Fibroblast of villous mesenchyme (primary cell): ENCODE results near the gene LSM14A. TPM values are rescaled to one million over a fixed set of nuclear protein-coding genes. Genes with fewer than 3 reads are reported as not detected.
A peak's percentile ranks its signal among the peaks of the same experiment; 100 is the strongest.
"Not testable (repeated sequence)": the region's sequence is repeated elsewhere in the genome, so short reads cannot be mapped to it uniquely, and the experiment has no call there.

Experiments used
- DNase-seq: peaks from one replicate; pipeline ENCODE4 v3.0.0-alpha.2; 2010; ENCODE audit warnings: low read depth
- H3K4me3 ChIP-seq: 2 replicates; pipeline ENCODE4 v1.5.1; 2011; ENCODE audit warnings: low read depth, mild to moderate bottlenecking, low read length
- CTCF ChIP-seq: IDR thresholded peaks from 2 replicates; pipeline ENCODE4 v1.5.1; 2012; ENCODE audit warnings: low read depth, mild to moderate bottlenecking, low read length; ENCODE audit not compliant: insufficient read depth
- total RNA-seq: library from RNA; depleted of rRNA; stranded (reverse); fragments of >200 nt; gene quantifications from 2 replicates; pipeline ENCODE4 v1.2.3, GENCODE V29; 2012

The LSM14A gene
- total RNA-seq, 1 donor, result 72.1 TPM

GRCh38 chr19:34148658-34149185 lies 23.6 kb upstream of the LSM14A start:
- H3K4me3 ChIP-seq, result no peak overlapping the region
- DNase-seq, result no peak
- TF ChIP-seq CTCF, result no peak

- no peak for DNase-seq
- no peak overlapping the region for H3K4me3 ChIP-seq
- TF ChIP-seq CTCF, result no peak
Observed at GRCh38 chr19:34149873-34150272, 22.4 kb upstream of the LSM14A start.

GRCh38 chr19:34150558-34150957 lies 21.7 kb upstream of the LSM14A start:
- H3K4me3 ChIP-seq, result no peak overlapping the region
- no peak for DNase-seq
- no peak for TF ChIP-seq CTCF

DNA sequence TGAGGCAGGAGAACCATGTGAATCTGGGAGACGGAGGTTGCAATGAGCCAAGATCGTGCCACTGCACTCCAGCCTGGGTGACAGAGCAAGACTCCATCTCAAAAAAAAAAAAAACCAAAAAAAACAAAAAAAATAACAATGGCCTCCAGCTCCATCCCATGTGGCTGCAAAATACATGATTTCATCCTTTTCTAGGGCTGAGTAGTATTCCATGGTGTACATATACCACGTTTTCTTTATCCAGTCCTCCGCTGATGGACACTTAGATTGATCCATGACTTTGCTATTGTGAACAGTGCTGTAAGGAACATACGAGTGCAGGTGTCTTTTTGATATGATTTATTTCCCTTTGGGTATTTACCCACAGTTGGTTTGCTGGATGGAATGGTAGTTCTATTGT lies 20.9 kb upstream of the LSM14A start:
- no peak for TF ChIP-seq CTCF
- DNase-seq, result no peak
- H3K4me3 ChIP-seq, result no peak overlapping the region

- no peak for TF ChIP-seq CTCF
- H3K4me3 ChIP-seq, result no peak overlapping the region
- no peak for DNase-seq
Observed at GRCh38 chr19:34154401-34154800, 17.9 kb upstream of the LSM14A start.

DNA sequence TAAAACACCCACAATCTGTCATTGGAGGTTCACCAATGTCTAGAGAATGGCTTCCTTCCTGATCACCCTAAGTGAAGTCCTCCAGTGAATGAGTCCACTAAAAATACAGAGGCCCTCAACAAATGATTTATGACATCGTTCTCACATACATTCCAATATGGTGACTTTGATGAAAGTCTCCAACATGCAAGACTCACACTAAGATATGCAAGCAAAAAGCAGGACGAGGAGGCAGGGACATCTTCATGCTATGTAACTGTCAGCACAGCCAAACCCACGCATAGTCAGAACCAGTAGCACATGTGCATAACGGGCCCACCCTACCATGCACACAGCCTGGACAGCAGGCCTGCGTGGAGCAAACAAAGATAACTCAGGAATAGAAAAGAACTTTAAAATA lies 16.6 kb upstream of the LSM14A start:
- TF ChIP-seq CTCF, result no peak
- DNase-seq, result peak; percentile 51
- no peak overlapping the region for H3K4me3 ChIP-seq

- not testable (repeated sequence) for H3K4me3 ChIP-seq, DNase-seq
Observed at GRCh38 chr19:34158966-34159365, 13.3 kb upstream of the LSM14A start.

DNA sequence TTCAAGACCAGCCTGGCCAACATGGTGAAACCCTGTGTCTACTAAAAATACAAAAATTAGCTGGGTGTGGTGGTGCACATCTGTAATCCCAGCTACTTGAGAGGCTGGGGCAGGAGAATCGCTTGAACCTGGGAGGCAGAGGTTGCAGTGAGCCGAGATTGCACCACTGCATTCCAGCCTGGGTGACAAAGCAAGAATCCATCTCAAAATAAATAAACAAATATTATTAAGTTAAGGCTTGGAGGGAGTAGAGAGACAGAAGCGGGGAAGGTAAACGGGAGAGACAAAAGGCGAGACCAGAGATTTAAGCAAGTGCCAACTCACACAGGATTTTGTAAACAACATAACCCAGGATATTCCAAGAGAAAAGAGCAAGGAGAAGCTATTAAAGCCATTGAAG lies 12.8 kb upstream of the LSM14A start:
- DNase-seq, H3K4me3 ChIP-seq: not testable (repeated sequence)

- not testable (repeated sequence) for DNase-seq, H3K4me3 ChIP-seq
Observed at GRCh38 chr19:34161902-34162301, 10.4 kb upstream of the LSM14A start.
